ENCODE measurements around the gene IBA57.

DNA sequence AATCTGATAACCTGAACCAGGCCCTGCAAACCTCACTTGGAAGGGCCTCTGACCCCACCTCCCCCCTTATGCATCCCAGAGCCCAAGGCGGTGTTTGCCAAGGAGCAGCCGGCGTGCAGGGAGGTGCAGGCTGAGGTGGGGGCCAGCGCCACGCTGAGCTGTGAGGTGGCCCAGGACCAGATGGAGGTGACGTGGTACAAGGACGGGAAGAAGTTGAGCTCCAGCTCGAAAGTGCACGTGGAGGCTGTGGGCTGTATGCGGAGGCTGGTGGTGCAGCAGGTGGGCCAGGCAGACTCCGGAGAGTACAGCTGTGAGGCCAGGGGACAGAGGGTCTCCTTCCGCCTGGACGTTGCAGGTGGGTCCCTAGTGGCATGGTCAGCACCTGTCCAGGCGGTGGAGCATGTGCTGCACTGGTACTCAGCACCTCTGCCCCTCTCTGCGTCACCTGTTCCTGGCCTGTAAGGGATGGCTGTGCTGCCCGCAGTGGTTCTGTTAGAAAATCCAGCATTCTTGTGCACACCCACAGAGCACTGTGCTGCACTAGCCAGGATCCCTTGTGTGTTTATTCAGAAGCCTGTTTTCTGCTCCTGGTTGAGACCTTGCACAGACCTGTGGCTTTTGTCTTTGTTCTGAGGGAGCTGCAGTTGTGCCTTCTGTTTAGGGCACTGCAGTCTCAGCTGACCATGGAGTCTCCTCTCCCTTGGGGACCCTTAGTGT, 53.8 kb downstream of the IBA57 start:
- TF ChIP-seq, protein P1, sequence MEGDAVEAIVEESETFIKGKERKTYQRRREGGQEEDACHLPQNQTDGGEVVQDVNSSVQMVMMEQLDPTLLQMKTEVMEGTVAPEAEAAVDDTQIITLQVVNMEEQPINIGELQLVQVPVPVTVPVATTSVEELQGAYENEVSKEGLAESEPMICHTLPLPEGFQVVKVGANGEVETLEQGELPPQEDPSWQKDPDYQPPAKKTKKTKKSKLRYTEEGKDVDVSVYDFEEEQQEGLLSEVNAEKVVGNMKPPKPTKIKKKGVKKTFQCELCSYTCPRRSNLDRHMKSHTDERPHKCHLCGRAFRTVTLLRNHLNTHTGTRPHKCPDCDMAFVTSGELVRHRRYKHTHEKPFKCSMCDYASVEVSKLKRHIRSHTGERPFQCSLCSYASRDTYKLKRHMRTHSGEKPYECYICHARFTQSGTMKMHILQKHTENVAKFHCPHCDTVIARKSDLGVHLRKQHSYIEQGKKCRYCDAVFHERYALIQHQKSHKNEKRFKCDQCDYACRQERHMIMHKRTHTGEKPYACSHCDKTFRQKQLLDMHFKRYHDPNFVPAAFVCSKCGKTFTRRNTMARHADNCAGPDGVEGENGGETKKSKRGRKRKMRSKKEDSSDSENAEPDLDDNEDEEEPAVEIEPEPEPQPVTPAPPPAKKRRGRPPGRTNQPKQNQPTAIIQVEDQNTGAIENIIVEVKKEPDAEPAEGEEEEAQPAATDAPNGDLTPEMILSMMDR (IDR thresholded peaks at IDR 0.05), result no peak
- TF ChIP-seq POLR2A (IDR thresholded peaks at IDR 0.05), result no peak

Data from Peyer's patch (tissue), 4 donors.